Astrocyte (in vitro differentiated cells and primary cell): ENCODE results near the gene SLC2A13.

ENCODE experiments used
- EZH2 ChIP-seq: IDR thresholded peaks from 2 replicates; pipeline ENCODE4 v1.6.1; 2012; ENCODE audit warnings: mild to moderate bottlenecking, low read length, inconsistent platforms; ENCODE audit not compliant: insufficient read depth
- TF ChIP-seq, protein P1 (sequence below): IDR thresholded peaks from 2 replicates; pipeline ENCODE4 v1.5.1; 2011; ENCODE audit warnings: low read depth, mild to moderate bottlenecking, inconsistent platforms, low read length, moderate library complexity; ENCODE audit not compliant: insufficient read depth

DNA sequence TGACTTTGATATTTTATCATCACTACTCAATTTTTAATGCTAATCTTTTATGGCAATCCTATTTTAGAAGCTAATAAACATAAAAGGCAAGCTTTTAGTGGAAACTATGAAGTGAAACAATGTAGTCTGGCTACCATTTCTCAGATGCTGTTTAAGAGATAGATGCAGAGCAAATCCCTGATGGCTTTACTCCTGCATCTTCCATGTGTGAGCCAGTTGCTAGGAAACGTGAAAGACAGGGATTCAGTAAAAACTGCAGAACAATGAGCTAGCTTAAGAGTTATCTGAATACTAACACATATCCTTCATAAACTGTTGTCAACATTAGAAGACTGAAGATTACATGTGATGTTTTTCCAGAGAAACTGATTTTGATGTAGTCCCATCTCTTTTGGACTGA, 112.6 kb downstream of the SLC2A13 start:
- TF ChIP-seq, protein P1, sequence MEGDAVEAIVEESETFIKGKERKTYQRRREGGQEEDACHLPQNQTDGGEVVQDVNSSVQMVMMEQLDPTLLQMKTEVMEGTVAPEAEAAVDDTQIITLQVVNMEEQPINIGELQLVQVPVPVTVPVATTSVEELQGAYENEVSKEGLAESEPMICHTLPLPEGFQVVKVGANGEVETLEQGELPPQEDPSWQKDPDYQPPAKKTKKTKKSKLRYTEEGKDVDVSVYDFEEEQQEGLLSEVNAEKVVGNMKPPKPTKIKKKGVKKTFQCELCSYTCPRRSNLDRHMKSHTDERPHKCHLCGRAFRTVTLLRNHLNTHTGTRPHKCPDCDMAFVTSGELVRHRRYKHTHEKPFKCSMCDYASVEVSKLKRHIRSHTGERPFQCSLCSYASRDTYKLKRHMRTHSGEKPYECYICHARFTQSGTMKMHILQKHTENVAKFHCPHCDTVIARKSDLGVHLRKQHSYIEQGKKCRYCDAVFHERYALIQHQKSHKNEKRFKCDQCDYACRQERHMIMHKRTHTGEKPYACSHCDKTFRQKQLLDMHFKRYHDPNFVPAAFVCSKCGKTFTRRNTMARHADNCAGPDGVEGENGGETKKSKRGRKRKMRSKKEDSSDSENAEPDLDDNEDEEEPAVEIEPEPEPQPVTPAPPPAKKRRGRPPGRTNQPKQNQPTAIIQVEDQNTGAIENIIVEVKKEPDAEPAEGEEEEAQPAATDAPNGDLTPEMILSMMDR, result no peak
- TF ChIP-seq EZH2, result no peak
